NCI-H774 (cell line): ENCODE data around the gene GPX3.

Experiments
- DNase-seq: peaks from one replicate; lab custom pipeline; 2025; lab: John Stamatoyannopoulos, UW

The GPX3 gene

GRCh38 chr5:151014680-151015343 is 5.6 kb upstream of the GPX3 start:
- DNase-seq, result no peak

- no peak for DNase-seq
Observed at GRCh38 chr5:151015974-151016587, 4.3 kb upstream of the GPX3 start.

- no peak for DNase-seq
Observed at GRCh38 chr5:151016700-151017099, 3.7 kb upstream of the GPX3 start.

- DNase-seq, result no peak
Observed at GRCh38 chr5:151017897-151018296, 2.5 kb upstream of the GPX3 start.

- no peak for DNase-seq
Observed at GRCh38 chr5:151018846-151019245, 1.5 kb upstream of the GPX3 start.

GRCh38 chr5:151019331-151019730 is 1.1 kb upstream of the GPX3 start:
- DNase-seq, result no peak

GRCh38 chr5:151021746-151022145 is 1.4 kb downstream of the GPX3 start:
- DNase-seq, result no peak

GRCh38 chr5:151022511-151023018 is 2.2 kb downstream of the GPX3 start:
- no peak for DNase-seq

- DNase-seq, result no peak
Observed at GRCh38 chr5:151023047-151023615, 2.7 kb downstream of the GPX3 start.

- no peak for DNase-seq
Observed at GRCh38 chr5:151023651-151024050, 3.3 kb downstream of the GPX3 start.

- no peak for DNase-seq
Observed at GRCh38 chr5:151024440-151025249, 4.3 kb downstream of the GPX3 start.

- DNase-seq, result no peak
Observed at GRCh38 chr5:151025250-151025606, 4.8 kb downstream of the GPX3 start.

GRCh38 chr5:151026088-151026487 is 5.7 kb downstream of the GPX3 start:
- no peak for DNase-seq

GRCh38 chr5:151026679-151027078 is 6.3 kb downstream of the GPX3 start:
- no peak for DNase-seq

- DNase-seq, result no peak
Observed at GRCh38 chr5:151027961-151028479, 7.6 kb downstream of the GPX3 start.

GRCh38 chr5:151028717-151029116 is 8.3 kb downstream of the GPX3 start:
- DNase-seq, result no peak

GRCh38 chr5:151029179-151030055 is 9.0 kb downstream of the GPX3 start:
- DNase-seq, result no peak

GRCh38 chr5:151030056-151030336 is 9.6 kb downstream of the GPX3 start:
- DNase-seq, result no peak

- DNase-seq, result no peak
Observed at GRCh38 chr5:151030379-151030778, 10.0 kb downstream of the GPX3 start.

- no peak for DNase-seq
Observed at GRCh38 chr5:151031554-151031953, 11.2 kb downstream of the GPX3 start.

GRCh38 chr5:151033217-151033934 is 13.0 kb downstream of the GPX3 start:
- DNase-seq, result no peak
